ENCODE data around the gene PODXL2. TPM values are rescaled to one million over a fixed set of nuclear protein-coding genes. Genes with fewer than 3 reads are reported as not detected.

The PODXL2 gene
- total RNA-seq, 1 donor from 2014 or later = 5.7 TPM

GRCh38 chr3:127590593-127591465 is 38.2 kb upstream of the PODXL2 start, which contains the start of gene TPRA1:
TPRA1 (minus strand) TSS chr3:127590733; CDS start chr3:127580146, 10,587 bp downstream.
- no peaks in the 10 kb centered on the region for H3K27me3 Mint-ChIP-seq (ENCODE audit: unreplicated experiment)
- peak within 1 kb of the TSS; percentile 92 for H3K4me3 Mint-ChIP-seq (ENCODE audit: unreplicated experiment)
- H3K4me1 Mint-ChIP-seq (ENCODE audit: unreplicated experiment) = peaks cover 27% of the 10 kb centered on the region
- peak within 1 kb of the TSS; percentile 96 for H3K27ac Mint-ChIP-seq (ENCODE audit: unreplicated experiment)
- no peaks in the 10 kb centered on the region for H3K9me3 Mint-ChIP-seq (ENCODE audit: unreplicated experiment)
- peak; percentile 54 for TF ChIP-seq CTCF (IDR thresholded peaks at IDR 0.05)
- DNase-seq (ENCODE audit: extremely low spot score, unreplicated experiment) = peak; percentile 95
- H3K36me3 Mint-ChIP-seq (ENCODE audit: unreplicated experiment) = no peaks in the 10 kb centered on the region

- Mint-ChIP-seq H3K27ac (ENCODE audit: unreplicated experiment) (no peak overlapping the region), H3K27me3 (ENCODE audit: unreplicated experiment) (no peaks in the 10 kb centered on the region), H3K9me3 (ENCODE audit: unreplicated experiment) (no peaks in the 10 kb centered on the region), H3K36me3 (ENCODE audit: unreplicated experiment) (no peaks in the 10 kb centered on the region), H3K4me1 (ENCODE audit: unreplicated experiment) (peaks cover 22% of the 10 kb centered on the region), H3K4me3 (ENCODE audit: unreplicated experiment) (no peak overlapping the region)
- no peak for DNase-seq (ENCODE audit: extremely low spot score, unreplicated experiment)
- no peak for TF ChIP-seq CTCF (IDR thresholded peaks at IDR 0.05)
These were observed 35.8 kb upstream of the PODXL2 start for GRCh38 chr3:127593178-127593577.

- no peak for DNase-seq (ENCODE audit: extremely low spot score, unreplicated experiment)
- H3K4me3 Mint-ChIP-seq (ENCODE audit: unreplicated experiment) = no peak overlapping the region
- H3K36me3 Mint-ChIP-seq (ENCODE audit: unreplicated experiment) = no peaks in the 10 kb centered on the region
- TF ChIP-seq CTCF (IDR thresholded peaks at IDR 0.05) = no peak
- H3K27ac Mint-ChIP-seq (ENCODE audit: unreplicated experiment) = no peak overlapping the region
- no peaks in the 10 kb centered on the region for H3K27me3 Mint-ChIP-seq (ENCODE audit: unreplicated experiment)
- no peaks in the 10 kb centered on the region for H3K9me3 Mint-ChIP-seq (ENCODE audit: unreplicated experiment)
- H3K4me1 Mint-ChIP-seq (ENCODE audit: unreplicated experiment) = peaks cover 23% of the 10 kb centered on the region
These were observed 33.7 kb upstream of the PODXL2 start for GRCh38 chr3:127595303-127595702.

- H3K27me3 Mint-ChIP-seq (ENCODE audit: unreplicated experiment) = no peaks in the 10 kb centered on the region
- H3K4me3 Mint-ChIP-seq (ENCODE audit: unreplicated experiment) = peak overlapping the region; percentile 71
- no peaks in the 10 kb centered on the region for H3K9me3 Mint-ChIP-seq (ENCODE audit: unreplicated experiment)
- no peak for TF ChIP-seq CTCF (IDR thresholded peaks at IDR 0.05)
- DNase-seq (ENCODE audit: extremely low spot score, unreplicated experiment) = no peak
- H3K4me1 Mint-ChIP-seq (ENCODE audit: unreplicated experiment) = peaks cover 12% of the 10 kb centered on the region
- peaks cover 1% of the 10 kb centered on the region for H3K36me3 Mint-ChIP-seq (ENCODE audit: unreplicated experiment)
- no peak overlapping the region for H3K27ac Mint-ChIP-seq (ENCODE audit: unreplicated experiment)
These were observed 31.8 kb upstream of the PODXL2 start for GRCh38 chr3:127597020-127597771.
